Breast epithelium (tissue), 4 donors: ENCODE measurements around the gene TRPM5. TPM values are rescaled to one million over a fixed set of nuclear protein-coding genes. Genes with fewer than 3 reads are reported as not detected.
A peak's percentile ranks its signal among the peaks of the same experiment; 100 is the strongest.

Experiments
- DNase-seq, 2 donors: peaks; one replicate each; pipeline ENCODE4 v3.0.0-alpha.2; 2019; ENCODE audit warnings: low spot score in 2 of 2
- H3K27ac ChIP-seq, 2 donors: fragments of 200-600 bp; sonication (generic) in 1 of 2; one replicate each; pipeline ENCODE4 v1.5.1; 2016 to 2019; ENCODE audit warnings: mild to moderate bottlenecking in 1 of 2
- H3K27me3 ChIP-seq, 2 donors: fragments of 200-600 bp; sonication (generic) in 1 of 2; one replicate each; pipeline versions ENCODE4 v1.5.1 to v1.6.0; 2017 to 2019; ENCODE audit warnings: control low read depth in 1 of 2, mild to moderate bottlenecking in 1 of 2
- H3K36me3 ChIP-seq: fragments of 200-600 bp; one replicate; pipeline ENCODE4 v1.5.1; 2019
- H3K4me1 ChIP-seq, 2 donors: fragments of 200-600 bp; sonication (generic); one replicate each; pipeline ENCODE4 v1.5.1; 2016 to 2019; ENCODE audit warnings: control low read depth in 1 of 2
- H3K4me3 ChIP-seq, 3 donors: fragments of 200-600 bp; sonication (generic); 1 replicate in 2 of 3; 2 replicates in 1 of 3; pipeline ENCODE4 v1.5.1; 2016 to 2019; ENCODE audit warnings: mild to moderate bottlenecking in 3 of 3, moderate library complexity in 2 of 3
- H3K9me3 ChIP-seq, 2 donors: fragments of 200-600 bp; sonication (generic) in 1 of 2; one replicate each; pipeline ENCODE4 v1.5.1; 2016 to 2019; ENCODE audit warnings: control low read depth in 1 of 2
- CTCF ChIP-seq, 3 donors: fragments of 450-650 bp; IDR thresholded peaks; one replicate each; pipeline ENCODE4 v1.5.1; 2016 to 2017; ENCODE audit warnings: antibody characterized with exemption in 3 of 3, mild to moderate bottlenecking in 3 of 3, moderate library complexity in 3 of 3
- POLR2A ChIP-seq: fragments of 450-650 bp; IDR thresholded peaks from one replicate; pipeline ENCODE4 v1.6.1; 2016; ENCODE audit warnings: antibody characterized with exemption, mild to moderate bottlenecking, moderate library complexity
- POLR2AphosphoS5 ChIP-seq, 3 donors: sonication (generic); formaldehyde crosslinking; IDR thresholded peaks; one replicate each; pipeline ENCODE4 v1.6.1; 2017; ENCODE audit warnings: antibody characterized with exemption in 3 of 3
- intact Hi-C: fragments of 100-400 bp; cut with DNase I; formaldehyde crosslinking; loops from one replicate; pipeline ENCODE4 v1.15.1; 2023; ENCODE audit warnings: low total_unique reads
- total RNA-seq, 3 donors: library from RNA; depleted of rRNA; stranded (reverse); fragments of >200 nt; gene quantifications; one replicate each; pipeline ENCODE4 v1.1.0, GENCODE V29; 2016

The TRPM5 gene
- total RNA-seq, result not detected

DNA sequence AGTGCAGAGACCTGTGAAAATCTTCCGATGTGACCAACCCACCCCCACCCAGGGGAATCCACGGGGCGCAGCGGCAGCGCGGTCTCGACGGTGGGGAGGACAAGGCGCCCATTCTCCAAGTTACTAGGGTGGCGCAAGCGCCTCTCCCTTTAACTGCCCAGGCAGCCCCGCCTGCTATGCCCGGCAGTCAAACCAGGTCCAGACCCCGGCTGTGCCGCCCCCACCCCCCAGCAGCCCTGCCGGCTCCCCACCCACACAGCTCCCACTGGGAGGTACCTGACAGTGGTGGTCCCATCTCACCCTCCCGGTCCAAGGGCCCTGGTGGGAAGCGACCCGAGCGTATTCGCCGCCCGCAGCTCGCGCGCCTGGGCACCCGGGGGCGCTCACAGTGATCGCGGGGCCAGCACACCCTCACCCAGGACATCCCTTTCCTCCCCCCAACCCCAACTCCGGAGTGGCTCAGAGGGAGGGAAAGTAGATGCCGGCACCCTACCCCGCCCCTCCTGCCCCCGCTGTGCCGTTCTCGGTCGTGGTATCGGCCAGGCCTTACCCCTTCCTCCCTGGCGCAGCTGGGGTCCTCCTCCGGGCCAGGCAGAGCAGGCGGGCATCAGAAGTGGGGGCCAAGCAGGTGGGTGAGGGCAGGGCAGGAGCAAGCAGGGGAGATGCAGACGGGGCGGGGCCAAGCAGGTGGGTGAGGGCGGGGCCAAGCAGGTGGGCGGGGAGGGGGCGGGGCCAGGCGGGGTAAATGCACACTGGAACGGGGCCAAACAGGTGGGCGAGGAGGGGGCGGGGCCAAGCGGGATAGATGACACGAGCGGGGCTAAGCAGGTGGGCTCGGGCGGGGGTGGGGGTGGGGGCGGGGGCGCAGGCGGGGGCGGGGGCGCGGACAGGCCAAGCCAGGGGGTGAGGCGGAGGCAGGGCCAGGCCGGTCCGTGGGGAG is at the start of gene TRPM5:
TRPM5 (minus strand) TSS at position 634 of the 940 bp plus-strand sequence. CDS start 21,478 bp downstream, outside the sequence.
- no peaks in the 10 kb centered on the region for H3K9me3 ChIP-seq
- intact Hi-C loops, result no loop called here
- no peak for TF ChIP-seq CTCF (IDR thresholded peaks at IDR 0.05)
- TF ChIP-seq POLR2A, result no peak
- no peak for TF ChIP-seq POLR2AphosphoS5 (IDR thresholded peaks at IDR 0.05)
- H3K4me1 ChIP-seq, result no peaks in the 10 kb centered on the region
- DNase-seq, result no peak
- H3K36me3 ChIP-seq, result no peaks in the 10 kb centered on the region
- H3K4me3 ChIP-seq, result peak within 1 kb of the TSS; percentile 37 to 73 (median 54)
- H3K27ac ChIP-seq, result no peak within 1 kb of the TSS
- no peaks in the 10 kb centered on the region for H3K27me3 ChIP-seq

DNA sequence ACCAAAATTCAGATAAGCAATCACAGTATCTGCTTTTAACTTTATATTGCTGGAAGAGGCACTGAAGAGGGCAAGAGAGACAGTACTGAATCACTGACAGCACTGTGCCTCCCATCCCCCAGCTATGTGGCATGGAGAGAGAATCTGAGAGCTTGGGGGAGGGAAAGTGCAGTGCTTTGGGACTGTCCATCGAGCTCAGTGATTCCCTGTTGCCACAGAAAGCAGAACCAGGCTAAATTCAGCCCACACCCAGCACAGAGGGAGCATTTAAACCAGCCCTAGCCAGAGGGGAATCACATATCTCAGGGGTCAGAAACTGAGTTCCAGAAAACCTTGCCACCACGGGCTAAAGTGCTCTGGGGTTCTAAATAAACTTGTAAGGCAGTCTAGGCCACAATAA is 44.8 kb upstream of the TRPM5 start:
- Histone ChIP-seq H3K9me3 (peaks cover 11 to 34% of the 10 kb centered on the region in 2 donors), H3K27ac (no peak overlapping the region), H3K4me1 (no peaks in the 10 kb centered on the region), H3K4me3 (no peak overlapping the region), H3K27me3 (no peaks in the 10 kb centered on the region), H3K36me3 (no peaks in the 10 kb centered on the region)
- intact Hi-C loops, result no loop called here
- no peak for TF ChIP-seq POLR2AphosphoS5 (IDR thresholded peaks at IDR 0.05)
- TF ChIP-seq POLR2A, result no peak
- no peak for TF ChIP-seq CTCF (IDR thresholded peaks at IDR 0.05)
- no peak for DNase-seq

DNA sequence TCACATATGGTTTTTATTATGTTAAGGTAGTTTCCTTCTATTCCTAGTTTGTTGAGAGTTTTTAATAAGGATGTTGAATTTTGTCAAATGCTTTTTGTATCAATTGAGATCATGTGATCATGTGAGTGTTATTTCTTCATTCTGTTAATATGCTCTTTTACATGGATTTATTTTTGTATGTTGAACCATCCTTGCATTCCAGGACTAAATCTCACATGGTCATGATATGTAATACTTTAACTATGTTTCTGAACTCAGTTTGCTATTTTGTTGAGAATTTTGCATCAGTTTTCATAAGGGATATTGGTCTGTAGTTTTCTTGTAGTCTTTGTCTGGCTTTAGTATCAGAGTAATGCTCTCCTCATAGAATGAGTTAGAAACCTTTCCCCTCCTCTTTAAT is 43.7 kb upstream of the TRPM5 start:
- no peaks in the 10 kb centered on the region for H3K27me3 ChIP-seq
- H3K36me3 ChIP-seq, result no peaks in the 10 kb centered on the region
- TF ChIP-seq POLR2AphosphoS5 (IDR thresholded peaks at IDR 0.05) (no peak), CTCF (IDR thresholded peaks at IDR 0.05) (no peak), POLR2A (no peak)
- H3K4me1 ChIP-seq, result no peaks in the 10 kb centered on the region
- intact Hi-C loops, result no loop called here
- no peak overlapping the region for H3K4me3 ChIP-seq
- DNase-seq, result no peak
- peaks cover 11 to 26% of the 10 kb centered on the region in 2 donors for H3K9me3 ChIP-seq
- H3K27ac ChIP-seq, result no peak overlapping the region

- H3K4me1 ChIP-seq, result no peaks in the 10 kb centered on the region
- H3K27me3 ChIP-seq, result peaks cover 0 to 4% of the 10 kb centered on the region in 2 donors
- H3K36me3 ChIP-seq, result no peaks in the 10 kb centered on the region
- TF ChIP-seq CTCF (IDR thresholded peaks at IDR 0.05) (no peak), POLR2A (no peak), POLR2AphosphoS5 (IDR thresholded peaks at IDR 0.05) (no peak)
- peaks cover 11 to 35% of the 10 kb centered on the region in 2 donors for H3K9me3 ChIP-seq
- no peak overlapping the region for H3K4me3 ChIP-seq
- H3K27ac ChIP-seq, result no peak overlapping the region
- no peak for DNase-seq
- intact Hi-C loops, result no loop called here
These were observed 40.3 kb upstream of the TRPM5 start for GRCh38 chr11:2484576-2485125.

DNA sequence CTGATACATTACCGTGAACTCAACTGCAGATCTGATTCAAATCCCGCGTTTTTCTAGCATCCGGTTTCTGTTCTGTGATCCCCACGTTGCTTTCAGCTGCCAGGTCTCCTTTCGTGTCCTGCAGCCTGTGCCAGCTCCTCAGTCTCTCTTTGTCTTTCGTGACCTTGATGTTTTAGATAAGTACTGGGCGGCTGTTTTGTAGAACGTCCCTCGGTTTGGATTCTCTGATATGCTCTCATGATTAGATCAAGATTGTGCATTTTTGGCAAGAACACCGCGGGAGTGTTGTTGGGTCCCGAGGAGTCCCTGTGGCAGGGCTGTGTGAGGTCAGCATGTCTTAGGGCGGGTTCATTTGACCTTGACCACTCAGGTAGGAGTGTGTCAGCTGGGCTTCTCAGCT is 39.1 kb upstream of the TRPM5 start:
- DNase-seq, result no peak
- Histone ChIP-seq H3K4me1 (no peaks in the 10 kb centered on the region), H3K36me3 (no peaks in the 10 kb centered on the region), H3K27me3 (peaks cover 0 to 4% of the 10 kb centered on the region in 2 donors), H3K4me3 (no peak overlapping the region), H3K9me3 (peaks cover 13 to 36% of the 10 kb centered on the region in 2 donors), H3K27ac (no peak overlapping the region)
- TF ChIP-seq POLR2AphosphoS5 (IDR thresholded peaks at IDR 0.05) (no peak), POLR2A (no peak), CTCF (IDR thresholded peaks at IDR 0.05) (no peak)
- intact Hi-C loops, result no loop called here
